IMR-90 (cell line): Measurements from ENCODE around the gene TSPEAR. TPM values are rescaled to one million over a fixed set of nuclear protein-coding genes. Genes with fewer than 3 reads are reported as not detected.

Experiments
- ATAC-seq: fragments of 200-7000 bp; cut with Tn5 transposase; 2 replicates; pipeline ENCODE4 v1.9.1; 2020; ENCODE audit warnings: low read depth, mild to moderate bottlenecking, moderate library complexity
- BruUV-seq: library from RNA; stranded (reverse); fragments of 400-500 nt; replicated peaks from 2 replicates; lab custom pipeline; 2021; lab: Mats Ljungman, UMichigan
- CTCF ChIA-PET: fragments of 300-600 bp; formaldehyde crosslinking; extraction: SDS; loops from one replicate; lab custom pipeline; 2021; ENCODE audit warnings: antibody characterized with exemption; lab: Yijun Ruan, JAX
- POLR2A ChIA-PET: fragments of 300-600 bp; sonication (Branson Sonifier 250); formaldehyde crosslinking; loops from one replicate; lab custom pipeline; 2022; ENCODE audit warnings: antibody characterized with exemption; ENCODE audit not compliant: unreplicated experiment; lab: Charles Lee
- DNase-seq: peaks from one replicate; pipeline ENCODE4 v3.0.0; 2013
- H2AFZ ChIP-seq: replicated peaks from 2 replicates; pipeline ENCODE3; 2013; ENCODE audit warnings: low read length, mild to moderate bottlenecking; ENCODE audit not compliant: poor library complexity
- H2AK5ac ChIP-seq: 2 replicates; pipeline ENCODE4 v1.6.1; 2013; ENCODE audit warnings: low read depth, low read length, inconsistent platforms
- H2AK9ac ChIP-seq: replicated peaks from 2 replicates; pipeline ENCODE3; 2013; ENCODE audit warnings: mild to moderate bottlenecking, low read depth, low read length, moderate library complexity; ENCODE audit not compliant: poor library complexity
- H2BK120ac ChIP-seq: 2 replicates; pipeline ENCODE4 v1.6.1; 2013; ENCODE audit warnings: low read depth, low read length, inconsistent platforms
- H2BK15ac ChIP-seq: 3 replicates; pipeline ENCODE4 v1.6.1; 2013; ENCODE audit warnings: low read depth, low read length, inconsistent platforms
- H2BK20ac ChIP-seq: 2 replicates; pipeline ENCODE4 v1.6.1; 2013; ENCODE audit warnings: low read depth, mild to moderate bottlenecking, inconsistent platforms, low read length, moderate library complexity
- H2BK5ac ChIP-seq: 2 replicates; pipeline ENCODE4 v1.6.1; 2013; ENCODE audit warnings: mild to moderate bottlenecking, low read depth, low read length, inconsistent platforms; ENCODE audit not compliant: poor library complexity, severe bottlenecking
- H3K14ac ChIP-seq: replicated peaks from 2 replicates; pipeline ENCODE4 v1.6.1; 2013; ENCODE audit warnings: low read depth, low read length, inconsistent platforms
- H3K18ac ChIP-seq: 2 replicates; pipeline ENCODE4 v1.6.1; 2013; ENCODE audit warnings: low read depth, low read length, control low read depth
- H3K23ac ChIP-seq: 2 replicates; pipeline ENCODE4 v1.6.1; 2013; ENCODE audit warnings: low read depth, low read length, inconsistent platforms
- H3K27ac ChIP-seq: 2 replicates; pipeline ENCODE4 v1.5.1; 2013; ENCODE audit warnings: mild to moderate bottlenecking, control low read depth, low read length; ENCODE audit not compliant: insufficient read depth
- H3K27me3 ChIP-seq: 2 replicates; pipeline ENCODE4 v1.6.1; 2013; ENCODE audit warnings: low read length; ENCODE audit not compliant: control insufficient read depth, insufficient read depth
- H3K36me3 ChIP-seq: 2 replicates; pipeline ENCODE4 v1.6.1; 2013; ENCODE audit warnings: low read length, mixed read lengths; ENCODE audit not compliant: control insufficient read depth, insufficient read depth
- H3K4ac ChIP-seq: 2 replicates; pipeline ENCODE4 v1.6.1; 2013; ENCODE audit warnings: low read depth, low read length, inconsistent platforms
- H3K4me1 ChIP-seq: 2 replicates; pipeline ENCODE4 v1.6.1; 2013; ENCODE audit warnings: low read length, mixed read lengths; ENCODE audit not compliant: control insufficient read depth, insufficient read depth
- H3K4me2 ChIP-seq: 2 replicates; pipeline ENCODE4 v1.6.1; 2013; ENCODE audit warnings: low read depth, mild to moderate bottlenecking, control low read depth, low read length, moderate library complexity
- H3K4me3 ChIP-seq: 2 replicates; pipeline ENCODE4 v1.5.1; 2013; ENCODE audit warnings: low read depth, mild to moderate bottlenecking, control low read depth, low read length, moderate library complexity; ENCODE audit not compliant: insufficient read depth
- H3K56ac ChIP-seq: 2 replicates; pipeline ENCODE4 v1.6.1; 2013; ENCODE audit warnings: low read length, inconsistent platforms; ENCODE audit not compliant: insufficient read depth; ENCODE audit errors: extremely low read depth
- H3K79me1 ChIP-seq, 2 experiments: 2 replicates each; pipeline ENCODE4 v1.6.1; 2013; ENCODE audit warnings: low read length in 2 of 2, inconsistent platforms in 1 of 2, low read depth in 1 of 2
- H3K9ac ChIP-seq: 2 replicates; pipeline ENCODE4 v1.6.1; 2013; ENCODE audit warnings: low read depth, low read length, control low read depth
- H3K9me1 ChIP-seq: 2 replicates; pipeline ENCODE4 v1.6.1; 2013; ENCODE audit warnings: low read length, inconsistent platforms; ENCODE audit not compliant: insufficient read depth
- H3K9me3 ChIP-seq: 2 replicates; pipeline ENCODE4 v1.6.1; 2013; ENCODE audit warnings: low read length; ENCODE audit not compliant: control insufficient read depth, insufficient read depth
- H4K20me1 ChIP-seq: 2 replicates; pipeline ENCODE4 v1.6.1; 2013; ENCODE audit warnings: low read length, inconsistent platforms; ENCODE audit not compliant: insufficient read depth
- H4K5ac ChIP-seq: 2 replicates; pipeline ENCODE4 v1.6.1; 2013; ENCODE audit warnings: mild to moderate bottlenecking, low read depth, low read length, control low read depth
- H4K8ac ChIP-seq, 2 experiments: 2 replicates each; pipeline ENCODE4 v1.6.1; 2013; ENCODE audit warnings: low read depth in 2 of 2, low read length in 2 of 2, control low read depth in 1 of 2, inconsistent platforms in 1 of 2
- H4K91ac ChIP-seq: 2 replicates; pipeline ENCODE4 v1.6.1; 2013; ENCODE audit warnings: low read depth, low read length, inconsistent platforms; ENCODE audit not compliant: insufficient read depth
- CEBPB ChIP-seq: IDR thresholded peaks from 2 replicates; pipeline ENCODE4 v1.6.1; 2012; ENCODE audit warnings: low read depth, low read length, improper control_type of control experiment
- FOS ChIP-seq: fragments of 150-350 bp; IDR thresholded peaks from 2 replicates; pipeline ENCODE4 v1.6.1; 2016; ENCODE audit warnings: low read depth, low read length
- MAZ ChIP-seq: IDR thresholded peaks from 2 replicates; pipeline ENCODE4 v1.6.1; 2012; ENCODE audit warnings: low read depth, mild to moderate bottlenecking, low read length, improper control_type of control experiment, moderate library complexity, borderline replicate concordance
- MXI1 ChIP-seq: IDR thresholded peaks from 2 replicates; pipeline ENCODE4 v1.6.1; 2012; ENCODE audit warnings: low read depth, mild to moderate bottlenecking, low read length, moderate library complexity, borderline replicate concordance
- NFE2L2 ChIP-seq: fragments of 150-350 bp; IDR thresholded peaks from 2 replicates; pipeline ENCODE4 v1.6.1; 2016; ENCODE audit warnings: low read depth, mild to moderate bottlenecking, low read length
- POLR2A ChIP-seq: IDR thresholded peaks from 2 replicates; pipeline ENCODE4 v1.6.1; 2012; ENCODE audit warnings: mild to moderate bottlenecking, low read depth, low read length
- RAD21 ChIP-seq: IDR thresholded peaks from 2 replicates; pipeline ENCODE4 v1.6.1; 2012; ENCODE audit warnings: low read length, improper control_type of control experiment
- RCOR1 ChIP-seq: IDR thresholded peaks from 2 replicates; pipeline ENCODE4 v1.6.1; 2012; ENCODE audit warnings: mild to moderate bottlenecking, low read length, improper control_type of control experiment; ENCODE audit not compliant: insufficient replicate concordance
- WGBS, 2 experiments: methylation state at CpG; one replicate each; pipeline versions ENCODE4 v1.1.5 to v1.1.7; 2013; ENCODE audit warnings: missing lambda C conversion rate in 2 of 2; ENCODE audit not compliant: insufficient read length in 1 of 2; ENCODE audit errors: extremely low coverage in 2 of 2; 5-methylcytosine and 5-hydroxymethylcytosine counted together
- dilution Hi-C: fragments of 300-500 bp; cut with HindIII; formaldehyde crosslinking; loops from one replicate; pipeline ENCODE4 v1.14.3; 2018; ENCODE audit warnings: low sequenced_read_pairs; ENCODE audit not compliant: unreplicated experiment
- in situ Hi-C: fragments of 300-500 bp; cut with MboI; formaldehyde crosslinking; loops from 3 replicates; pipeline ENCODE4 v1.14.3; 2019; ENCODE audit warnings: low sequenced_read_pairs, inconsistent platforms, mixed read lengths
- intact Hi-C: fragments of 100-400 bp; cut with micrococcal nuclease; formaldehyde crosslinking; loops from 2 replicates; pipeline ENCODE4 v1.10.0; 2022
- polyA plus RNA-seq, 3 experiments: library from polyadenylated mRNA; depleted of rRNA; stranded (reverse); fragments of >200 nt; gene quantifications; 2 replicates each; pipeline ENCODE4 v1.2.3, GENCODE V29; 2012; ENCODE audit warnings: low replicate concordance in 1 of 3
- total RNA-seq: library from RNA; depleted of rRNA; stranded (reverse); fragments of >200 nt; gene quantifications from 2 replicates; pipeline ENCODE4 v1.2.3, GENCODE V29; 2012
- TF ChIP-seq, protein P1 (sequence below): fragments of 150-350 bp; IDR thresholded peaks from 2 replicates; pipeline ENCODE4 v1.6.1; 2016; ENCODE audit warnings: low read depth, mild to moderate bottlenecking, low read length, moderate library complexity, borderline replicate concordance

Gene TSPEAR
- total and polyA plus RNA-seq, 2 of the 4 experiments (the other 2 are of a cell fraction), result not detected

DNA sequence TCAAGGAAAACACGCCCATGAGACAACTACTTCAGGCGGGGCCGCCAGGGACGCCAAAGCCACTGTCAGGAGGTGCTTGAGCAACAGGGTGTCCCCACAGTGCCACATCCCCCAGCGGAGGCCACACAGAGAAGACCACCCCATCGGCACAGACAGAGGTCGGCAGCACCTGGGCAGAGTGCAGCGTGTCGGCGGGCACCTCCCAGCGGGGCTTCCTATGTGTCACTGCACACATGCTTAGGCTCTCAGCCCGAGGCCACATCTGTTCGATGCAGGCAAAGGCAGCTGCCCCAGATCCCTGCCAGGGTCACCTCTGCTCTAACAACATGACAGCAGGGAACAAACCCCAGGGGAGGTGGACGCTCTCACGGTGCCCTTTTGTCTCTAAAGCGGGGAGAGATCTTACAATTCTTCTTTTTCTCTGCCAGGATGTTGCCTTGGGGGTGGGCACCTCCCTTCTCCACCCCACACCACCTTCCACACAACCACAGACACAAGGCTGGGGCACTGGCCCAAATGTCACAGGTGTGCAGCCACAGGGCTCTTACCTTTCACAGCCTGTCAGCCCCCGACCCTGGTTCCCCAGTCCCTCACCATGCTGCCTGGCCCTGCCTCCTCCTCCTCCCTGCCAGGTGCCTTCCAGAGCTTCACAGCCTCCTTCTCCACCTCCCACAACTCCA lies 95.3 kb downstream of the TSPEAR start:
- H2AK5ac ChIP-seq, result no peak overlapping the region
- DNase-seq, result no peak
- H3K9me3 ChIP-seq, result peaks cover 13% of the 10 kb centered on the region
- no peak overlapping the region for H2AK9ac ChIP-seq
- H3K14ac ChIP-seq, result no peak overlapping the region
- ChIA-PET CTCF (no interaction called here), POLR2A (no interaction called here)
- no peak overlapping the region for H2BK120ac ChIP-seq
- H3K9me1 ChIP-seq, result no peaks in the 10 kb centered on the region
- no peak overlapping the region for H2BK20ac ChIP-seq
- ATAC-seq, result no peak
- no peak overlapping the region for H4K5ac ChIP-seq
- no TSS peak for BruUV-seq
- no peak overlapping the region for H2BK5ac ChIP-seq
- peaks cover 3% of the 10 kb centered on the region; the same call in 1 of the 2 replicates for H3K27me3 ChIP-seq
- no peak overlapping the region for H3K9ac ChIP-seq
- no peak overlapping the region for H3K27ac ChIP-seq
- H3K4ac ChIP-seq, result no peak overlapping the region
- no peak overlapping the region for H2BK15ac ChIP-seq
- no peak for TF ChIP-seq RAD21
- no peak for TF ChIP-seq NFE2L2
- TF ChIP-seq MAZ, result no peak
- TF ChIP-seq POLR2A, result no peak
- no peak for TF ChIP-seq FOS
- no peak for TF ChIP-seq CEBPB
- no peak for TF ChIP-seq RCOR1
- no peak for TF ChIP-seq MXI1
- TF ChIP-seq, protein P1, sequence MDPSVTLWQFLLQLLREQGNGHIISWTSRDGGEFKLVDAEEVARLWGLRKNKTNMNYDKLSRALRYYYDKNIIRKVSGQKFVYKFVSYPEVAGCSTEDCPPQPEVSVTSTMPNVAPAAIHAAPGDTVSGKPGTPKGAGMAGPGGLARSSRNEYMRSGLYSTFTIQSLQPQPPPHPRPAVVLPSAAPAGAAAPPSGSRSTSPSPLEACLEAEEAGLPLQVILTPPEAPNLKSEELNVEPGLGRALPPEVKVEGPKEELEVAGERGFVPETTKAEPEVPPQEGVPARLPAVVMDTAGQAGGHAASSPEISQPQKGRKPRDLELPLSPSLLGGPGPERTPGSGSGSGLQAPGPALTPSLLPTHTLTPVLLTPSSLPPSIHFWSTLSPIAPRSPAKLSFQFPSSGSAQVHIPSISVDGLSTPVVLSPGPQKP, result no peak
- in situ Hi-C loops (no loop called here), dilution Hi-C loops (no loop called here), intact Hi-C loops (no loop called here)
- no peak overlapping the region for H3K18ac ChIP-seq
- no peaks in the 10 kb centered on the region for H3K36me3 ChIP-seq
- no peak overlapping the region for H4K8ac ChIP-seq
- H3K79me1 ChIP-seq, result no peaks in the 10 kb centered on the region
- no peak overlapping the region for H3K4me3 ChIP-seq
- H4K20me1 ChIP-seq, result no peaks in the 10 kb centered on the region
- no peak overlapping the region for H3K56ac ChIP-seq
- no peaks in the 10 kb centered on the region for H3K4me1 ChIP-seq
- no peak overlapping the region for H4K91ac ChIP-seq
- WGBS, 2 experiments, result 61% methylated on average over 11 of the region's 17 CpGs; no CpG with 5 or more reads in 1 of the 2 experiments
- no peak overlapping the region for H3K4me2 ChIP-seq
- no peak overlapping the region for H2AFZ ChIP-seq
- H3K23ac ChIP-seq, result no peak overlapping the region
